GM23338 (cell line): ENCODE measurements around the gene MAPK14. TPM values are rescaled to one million over a fixed set of nuclear protein-coding genes. Genes with fewer than 3 reads are reported as not detected.
A peak's percentile ranks its signal among the peaks of the same experiment; 100 is the strongest.

Source experiments
- ATAC-seq: fragments of 200-7000 bp; cut with Tn5 transposase; 3 replicates; pipeline ENCODE4 v1.9.1; 2020
- DNase-seq: peaks from one replicate; pipeline ENCODE4 v3.0.0-alpha.2; 2015; ENCODE audit warnings: low spot score
- H2AFZ ChIP-seq: fragments of 200-600 bp; sonication (generic); 2 replicates; pipeline ENCODE4 v1.8.0; 2016; ENCODE audit warnings: antibody characterized with exemption, mild to moderate bottlenecking, moderate library complexity
- H3F3A ChIP-seq: fragments of 200-600 bp; sonication (generic); replicated peaks from 2 replicates; pipeline ENCODE4 v1.8.0; 2017; ENCODE audit warnings: antibody characterized with exemption, mixed run types, low read depth
- H3K27ac ChIP-seq: fragments of 200-600 bp; sonication (generic); 2 replicates; pipeline ENCODE4 v1.6.1; 2016; ENCODE audit warnings: low read depth
- H3K27me3 ChIP-seq: fragments of 200-600 bp; sonication (generic); 2 replicates; pipeline ENCODE4 v1.8.0; 2016; ENCODE audit warnings: mild to moderate bottlenecking, mixed run types, moderate library complexity; ENCODE audit not compliant: insufficient read depth
- H3K36me3 ChIP-seq: fragments of 200-600 bp; sonication (generic); 2 replicates; pipeline ENCODE4 v1.8.0; 2016; ENCODE audit warnings: mild to moderate bottlenecking; ENCODE audit not compliant: insufficient read depth
- H3K4me1 ChIP-seq: fragments of 200-600 bp; sonication (generic); 2 replicates; pipeline ENCODE4 v1.8.0; 2016; ENCODE audit warnings: mild to moderate bottlenecking, moderate library complexity; ENCODE audit not compliant: insufficient read depth
- H3K4me2 ChIP-seq: fragments of 200-600 bp; sonication (generic); 2 replicates; pipeline ENCODE4 v1.7.1; 2017; ENCODE audit warnings: mixed run types
- H3K4me3 ChIP-seq: fragments of 200-600 bp; sonication (generic); 2 replicates; pipeline ENCODE4 v1.6.1; 2016; ENCODE audit warnings: mixed run types
- H3K79me2 ChIP-seq: fragments of 200-600 bp; sonication (generic); replicated peaks from 2 replicates; pipeline ENCODE4 v1.8.0; 2017; ENCODE audit warnings: mild to moderate bottlenecking; ENCODE audit not compliant: insufficient read depth
- H3K9me2 ChIP-seq: fragments of 200-600 bp; sonication (generic); 2 replicates; pipeline ENCODE4 v1.8.0; 2017; ENCODE audit not compliant: insufficient read depth
- H4K20me1 ChIP-seq: fragments of 200-600 bp; sonication (generic); replicated peaks from 2 replicates; pipeline ENCODE4 v1.8.0; 2017; ENCODE audit warnings: mild to moderate bottlenecking; ENCODE audit not compliant: insufficient read depth
- H3K27ac Mint-ChIP-seq: 2 replicates; pipeline ENCODE4 v1.8.0; 2020; ENCODE audit warnings: inconsistent platforms, mild to moderate bottlenecking, moderate library complexity, mixed read lengths
- H3K27me3 Mint-ChIP-seq: 3 replicates; pipeline ENCODE4 v1.8.0; 2022; ENCODE audit warnings: low read depth, mild to moderate bottlenecking, moderate library complexity, mixed read lengths, inconsistent platforms; ENCODE audit not compliant: insufficient read depth, poor library complexity
- H3K36me3 Mint-ChIP-seq: 3 replicates; pipeline ENCODE4 v1.8.0; 2021; ENCODE audit warnings: low read depth, mild to moderate bottlenecking, inconsistent platforms, moderate library complexity, mixed read lengths
- H3K4me1 Mint-ChIP-seq: 3 replicates; pipeline ENCODE4 v1.8.0; 2020; ENCODE audit warnings: mild to moderate bottlenecking, inconsistent platforms, mixed read lengths
- H3K4me3 Mint-ChIP-seq: 3 replicates; pipeline ENCODE4 v1.8.0; 2021; ENCODE audit warnings: moderate library complexity, mild to moderate bottlenecking, inconsistent platforms, mixed read lengths
- H3K9me3 Mint-ChIP-seq: 3 replicates; pipeline ENCODE4 v1.8.0; 2020; ENCODE audit warnings: moderate library complexity, mild to moderate bottlenecking, inconsistent platforms, mixed read lengths
- EZH2phosphoT487 ChIP-seq: fragments of 200-600 bp; sonication (generic); IDR thresholded peaks from one replicate; pipeline ENCODE4 v1.8.1; 2018; ENCODE audit warnings: antibody characterized with exemption; ENCODE audit not compliant: unreplicated experiment
- JUNB ChIP-seq: IDR thresholded peaks from one replicate; pipeline ENCODE4 v1.6.1; 2016; ENCODE audit warnings: antibody characterized with exemption; ENCODE audit not compliant: unreplicated experiment
- NANOG ChIP-seq: IDR thresholded peaks from 2 replicates; pipeline ENCODE4 v1.6.1; 2016; ENCODE audit warnings: antibody characterized with exemption, borderline replicate concordance
- POLR2AphosphoS5 ChIP-seq: IDR thresholded peaks from 2 replicates; pipeline ENCODE4 v1.6.1; 2016; ENCODE audit warnings: antibody characterized with exemption, low read depth
- STAT1 ChIP-seq: IDR thresholded peaks from one replicate; pipeline ENCODE4 v1.6.1; 2016; ENCODE audit warnings: antibody characterized with exemption; ENCODE audit not compliant: unreplicated experiment
- ZNF114 ChIP-seq: fragments of 250-450 bp; sonication (Bioruptor Pico); IDR thresholded peaks from 2 replicates; pipeline ENCODE4 v1.5.0; 2020; ENCODE audit warnings: mild to moderate bottlenecking, moderate library complexity
- polyA plus RNA-seq: library from polyadenylated mRNA; unstranded; fragments of >200 nt; fragmentation: Nextera tagmentation; extraction: Ambion mirVana; gene quantifications from 2 replicates; pipeline ENCODE4 v1.2.1, GENCODE V29; 2016
- total RNA-seq: library from RNA; depleted of rRNA; stranded (reverse); fragments of >200 nt; shearing (Covaris generic); gene quantifications from 2 replicates; pipeline ENCODE4 v1.2.3, GENCODE V29; 2014
- TF ChIP-seq, protein P1 (sequence below): fragments of 250-450 bp; sonication (Bioruptor Pico); IDR thresholded peaks from 2 replicates; pipeline ENCODE4 v1.5.0; 2020; ENCODE audit warnings: mild to moderate bottlenecking, moderate library complexity

Gene MAPK14
- total and polyA plus RNA-seq, 2 experiments from 2014 or later = 8.8 to 44.5 TPM

GRCh38 chr6:36025260-36025931, 2.2 kb upstream of the MAPK14 start:
- peak overlapping the region; percentile 60 for H3K4me3 ChIP-seq
- Mint-ChIP-seq H3K27ac (no peak overlapping the region), H3K27me3 (peaks cover 12% of the 10 kb centered on the region), H3K4me3 (peak overlapping the region; percentile 79), H3K36me3 (no peaks in the 10 kb centered on the region), H3K9me3 (no peaks in the 10 kb centered on the region), H3K4me1 (peaks cover 45% of the 10 kb centered on the region)
- H3K4me1 ChIP-seq = peaks cover 28% of the 10 kb centered on the region
- H3K27me3 ChIP-seq = peaks cover 4% of the 10 kb centered on the region; the same call in 1 of the 2 replicates
- DNase-seq (no peak), ATAC-seq (no peak)
- TF ChIP-seq, protein P1, sequence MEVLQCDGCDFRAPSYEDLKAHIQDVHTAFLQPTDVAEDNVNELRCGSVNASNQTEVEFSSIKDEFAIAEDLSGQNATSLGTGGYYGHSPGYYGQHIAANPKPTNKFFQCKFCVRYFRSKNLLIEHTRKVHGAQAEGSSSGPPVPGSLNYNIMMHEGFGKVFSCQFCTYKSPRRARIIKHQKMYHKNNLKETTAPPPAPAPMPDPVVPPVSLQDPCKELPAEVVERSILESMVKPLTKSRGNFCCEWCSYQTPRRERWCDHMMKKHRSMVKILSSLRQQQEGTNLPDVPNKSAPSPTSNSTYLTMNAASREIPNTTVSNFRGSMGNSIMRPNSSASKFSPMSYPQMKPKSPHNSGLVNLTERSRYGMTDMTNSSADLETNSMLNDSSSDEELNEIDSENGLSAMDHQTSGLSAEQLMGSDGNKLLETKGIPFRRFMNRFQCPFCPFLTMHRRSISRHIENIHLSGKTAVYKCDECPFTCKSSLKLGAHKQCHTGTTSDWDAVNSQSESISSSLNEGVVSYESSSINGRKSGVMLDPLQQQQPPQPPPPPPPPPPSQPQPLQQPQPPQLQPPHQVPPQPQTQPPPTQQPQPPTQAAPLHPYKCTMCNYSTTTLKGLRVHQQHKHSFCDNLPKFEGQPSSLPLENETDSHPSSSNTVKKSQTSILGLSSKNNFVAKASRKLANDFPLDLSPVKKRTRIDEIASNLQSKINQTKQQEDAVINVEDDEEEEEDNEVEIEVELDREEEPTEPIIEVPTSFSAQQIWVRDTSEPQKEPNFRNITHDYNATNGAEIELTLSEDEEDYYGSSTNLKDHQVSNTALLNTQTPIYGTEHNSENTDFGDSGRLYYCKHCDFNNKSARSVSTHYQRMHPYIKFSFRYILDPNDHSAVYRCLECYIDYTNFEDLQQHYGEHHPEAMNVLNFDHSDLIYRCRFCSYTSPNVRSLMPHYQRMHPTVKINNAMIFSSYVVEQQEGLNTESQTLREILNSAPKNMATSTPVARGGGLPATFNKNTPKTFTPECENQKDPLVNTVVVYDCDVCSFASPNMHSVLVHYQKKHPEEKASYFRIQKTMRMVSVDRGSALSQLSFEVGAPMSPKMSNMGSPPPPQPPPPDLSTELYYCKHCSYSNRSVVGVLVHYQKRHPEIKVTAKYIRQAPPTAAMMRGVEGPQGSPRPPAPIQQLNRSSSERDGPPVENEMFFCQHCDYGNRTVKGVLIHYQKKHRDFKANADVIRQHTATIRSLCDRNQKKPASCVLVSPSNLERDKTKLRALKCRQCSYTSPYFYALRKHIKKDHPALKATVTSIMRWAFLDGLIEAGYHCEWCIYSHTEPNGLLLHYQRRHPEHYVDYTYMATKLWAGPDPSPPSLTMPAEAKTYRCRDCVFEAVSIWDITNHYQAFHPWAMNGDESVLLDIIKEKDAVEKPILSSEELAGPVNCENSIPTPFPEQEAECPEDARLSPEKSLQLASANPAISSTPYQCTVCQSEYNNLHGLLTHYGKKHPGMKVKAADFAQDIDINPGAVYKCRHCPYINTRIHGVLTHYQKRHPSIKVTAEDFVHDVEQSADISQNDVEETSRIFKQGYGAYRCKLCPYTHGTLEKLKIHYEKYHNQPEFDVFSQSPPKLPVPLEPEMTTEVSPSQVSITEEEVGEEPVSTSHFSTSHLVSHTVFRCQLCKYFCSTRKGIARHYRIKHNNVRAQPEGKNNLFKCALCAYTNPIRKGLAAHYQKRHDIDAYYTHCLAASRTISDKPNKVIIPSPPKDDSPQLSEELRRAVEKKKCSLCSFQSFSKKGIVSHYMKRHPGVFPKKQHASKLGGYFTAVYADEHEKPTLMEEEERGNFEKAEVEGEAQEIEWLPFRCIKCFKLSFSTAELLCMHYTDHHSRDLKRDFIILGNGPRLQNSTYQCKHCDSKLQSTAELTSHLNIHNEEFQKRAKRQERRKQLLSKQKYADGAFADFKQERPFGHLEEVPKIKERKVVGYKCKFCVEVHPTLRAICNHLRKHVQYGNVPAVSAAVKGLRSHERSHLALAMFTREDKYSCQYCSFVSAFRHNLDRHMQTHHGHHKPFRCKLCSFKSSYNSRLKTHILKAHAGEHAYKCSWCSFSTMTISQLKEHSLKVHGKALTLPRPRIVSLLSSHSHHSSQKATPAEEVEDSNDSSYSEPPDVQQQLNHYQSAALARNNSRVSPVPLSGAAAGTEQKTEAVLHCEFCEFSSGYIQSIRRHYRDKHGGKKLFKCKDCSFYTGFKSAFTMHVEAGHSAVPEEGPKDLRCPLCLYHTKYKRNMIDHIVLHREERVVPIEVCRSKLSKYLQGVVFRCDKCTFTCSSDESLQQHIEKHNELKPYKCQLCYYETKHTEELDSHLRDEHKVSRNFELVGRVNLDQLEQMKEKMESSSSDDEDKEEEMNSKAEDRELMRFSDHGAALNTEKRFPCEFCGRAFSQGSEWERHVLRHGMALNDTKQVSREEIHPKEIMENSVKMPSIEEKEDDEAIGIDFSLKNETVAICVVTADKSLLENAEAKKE = no peak
- TF ChIP-seq POLR2AphosphoS5 = no peak
- no peaks in the 10 kb centered on the region for H3K9me2 ChIP-seq
- H3K79me2 ChIP-seq = peaks cover 21% of the 10 kb centered on the region
- H2AFZ ChIP-seq = peak overlapping the region; percentile 87; the same call in 1 of the 2 replicates
- H3K36me3 ChIP-seq = no peaks in the 10 kb centered on the region
- H4K20me1 ChIP-seq = no peaks in the 10 kb centered on the region
- peak overlapping the region; percentile 84 for H3K4me2 ChIP-seq
- H3K27ac ChIP-seq = no peak overlapping the region
- peaks cover 6% of the 10 kb centered on the region; the same call in 1 of the 2 replicates for H3F3A ChIP-seq

GRCh38 chr6:36025932-36026327, 1.7 kb upstream of the MAPK14 start:
- H3K4me1 ChIP-seq = peaks cover 28% of the 10 kb centered on the region
- Mint-ChIP-seq H3K4me1 (peaks cover 45% of the 10 kb centered on the region), H3K27ac (no peak overlapping the region), H3K9me3 (no peaks in the 10 kb centered on the region), H3K36me3 (no peaks in the 10 kb centered on the region), H3K27me3 (peaks cover 12% of the 10 kb centered on the region), H3K4me3 (peak overlapping the region; percentile 38; the same call in 1 of the 3 replicates)
- H3K27ac ChIP-seq = peak overlapping the region; percentile 36
- no peaks in the 10 kb centered on the region for H3K36me3 ChIP-seq
- peaks cover 27% of the 10 kb centered on the region for H3K79me2 ChIP-seq
- peak; percentile 64 for DNase-seq
- H3K4me2 ChIP-seq = peak overlapping the region; percentile 84
- no peaks in the 10 kb centered on the region for H4K20me1 ChIP-seq
- H2AFZ ChIP-seq = no peak overlapping the region
- no peak for ATAC-seq
- H3K9me2 ChIP-seq = no peaks in the 10 kb centered on the region
- H3F3A ChIP-seq = peaks cover 6% of the 10 kb centered on the region; the same call in 1 of the 2 replicates
- peaks cover 4% of the 10 kb centered on the region; the same call in 1 of the 2 replicates for H3K27me3 ChIP-seq
- 0 out of 2 replicates have a peak overlapping the region, but pooled peaks have one; percentile 2 for H3K4me3 ChIP-seq
- TF ChIP-seq EZH2phosphoT487 (no peak), STAT1 (no peak), NANOG (no peak), ZNF114 (CRISPR knock-in tag) (no peak), JUNB (no peak)
